ENCODE results near the gene ITPK1. TPM values are rescaled to one million over a fixed set of nuclear protein-coding genes. Genes with fewer than 3 reads are reported as not detected.

ITPK1 gene
- total RNA-seq, 1 experiment from 2014 or later = 133 TPM

DNA sequence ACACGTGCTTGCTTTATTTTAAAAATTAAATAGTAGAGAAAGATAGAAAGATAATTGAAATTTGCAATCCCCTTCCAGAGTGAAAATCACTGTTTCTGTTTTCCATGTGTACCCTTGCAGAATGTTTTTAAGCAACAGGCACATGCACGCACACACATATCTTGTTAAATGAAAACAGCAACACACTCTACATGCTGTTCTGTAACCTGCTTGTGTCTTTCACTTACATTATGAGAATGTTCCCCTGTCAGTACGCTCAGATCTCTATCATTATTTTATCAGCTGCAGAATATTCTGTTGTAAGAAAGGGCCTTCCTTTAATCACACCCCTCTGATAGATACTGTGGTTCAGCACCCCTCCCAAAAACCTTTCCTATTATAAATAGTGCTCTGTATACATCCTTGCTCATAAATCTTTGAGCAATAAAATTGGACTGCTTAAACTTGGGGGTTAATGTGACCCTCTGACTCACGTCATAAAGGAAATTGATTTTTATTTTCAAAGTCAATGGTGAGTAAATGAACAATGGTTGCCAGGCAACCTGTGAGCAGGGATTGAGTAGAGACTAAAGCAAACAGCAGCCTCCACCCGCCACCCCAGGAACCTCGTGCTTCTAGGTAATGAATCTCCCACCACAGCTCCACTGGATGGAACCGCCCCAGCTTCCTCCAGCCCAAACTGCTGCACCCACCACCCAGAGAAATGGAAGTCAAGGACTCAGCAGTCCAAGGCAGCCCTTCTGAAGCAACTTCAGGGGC, 224.7 kb downstream of the ITPK1 start:
- H3K4me1 Mint-ChIP-seq (ENCODE audit: insufficient read depth, unreplicated experiment) = no peaks in the 10 kb centered on the region
- ChIA-PET POLR2A (no interaction called here), CTCF (interaction anchor here (0.7 kb wide), 2 partner anchors 214 to 250 kb away, joined by 3 read pairs; no protein-coding TSS in a partner anchor)
- intact Hi-C loops (cut with micrococcal nuclease) = no loop called here
- peaks cover 38% of the 10 kb centered on the region for H3K27me3 Mint-ChIP-seq (ENCODE audit: insufficient read depth, unreplicated experiment)
- DNase-seq (ENCODE audit: unreplicated experiment) = no peak
- no peak overlapping the region for H3K27ac Mint-ChIP-seq (ENCODE audit: low read depth, unreplicated experiment)
- H3K9me3 Mint-ChIP-seq (ENCODE audit: unreplicated experiment) = no peaks in the 10 kb centered on the region
- TF ChIP-seq, protein P1, sequence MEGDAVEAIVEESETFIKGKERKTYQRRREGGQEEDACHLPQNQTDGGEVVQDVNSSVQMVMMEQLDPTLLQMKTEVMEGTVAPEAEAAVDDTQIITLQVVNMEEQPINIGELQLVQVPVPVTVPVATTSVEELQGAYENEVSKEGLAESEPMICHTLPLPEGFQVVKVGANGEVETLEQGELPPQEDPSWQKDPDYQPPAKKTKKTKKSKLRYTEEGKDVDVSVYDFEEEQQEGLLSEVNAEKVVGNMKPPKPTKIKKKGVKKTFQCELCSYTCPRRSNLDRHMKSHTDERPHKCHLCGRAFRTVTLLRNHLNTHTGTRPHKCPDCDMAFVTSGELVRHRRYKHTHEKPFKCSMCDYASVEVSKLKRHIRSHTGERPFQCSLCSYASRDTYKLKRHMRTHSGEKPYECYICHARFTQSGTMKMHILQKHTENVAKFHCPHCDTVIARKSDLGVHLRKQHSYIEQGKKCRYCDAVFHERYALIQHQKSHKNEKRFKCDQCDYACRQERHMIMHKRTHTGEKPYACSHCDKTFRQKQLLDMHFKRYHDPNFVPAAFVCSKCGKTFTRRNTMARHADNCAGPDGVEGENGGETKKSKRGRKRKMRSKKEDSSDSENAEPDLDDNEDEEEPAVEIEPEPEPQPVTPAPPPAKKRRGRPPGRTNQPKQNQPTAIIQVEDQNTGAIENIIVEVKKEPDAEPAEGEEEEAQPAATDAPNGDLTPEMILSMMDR (IDR thresholded peaks at IDR 0.05; ENCODE audit: unreplicated experiment) = no peak
- BruUV-seq (replicated peaks) = no TSS peak
- no peaks in the 10 kb centered on the region for H3K36me3 Mint-ChIP-seq (ENCODE audit: insufficient read depth, unreplicated experiment)
- H3K4me3 Mint-ChIP-seq (ENCODE audit: unreplicated experiment) = no peak overlapping the region

DNA sequence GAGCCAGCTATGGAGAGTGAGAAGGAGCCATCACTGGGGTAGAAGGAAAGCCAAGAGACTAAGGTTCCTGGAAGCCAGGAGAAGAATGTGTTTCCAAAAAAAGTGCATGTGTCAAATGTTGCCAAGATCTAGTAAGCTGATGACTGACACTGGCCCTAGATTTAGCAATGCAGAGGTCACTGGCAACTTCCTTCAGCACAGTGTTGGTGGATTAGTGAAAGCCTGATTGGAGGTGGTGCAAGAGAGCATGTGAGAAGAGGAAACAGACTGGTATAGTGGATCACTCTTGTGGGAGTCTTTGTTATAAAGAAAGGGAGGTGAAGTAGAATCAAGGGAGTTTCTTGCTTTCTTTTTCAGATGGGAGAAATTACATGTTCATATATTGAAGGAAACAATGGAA, 226.8 kb downstream of the ITPK1 start:
- H3K27me3 Mint-ChIP-seq (ENCODE audit: insufficient read depth, unreplicated experiment) = peaks cover 59% of the 10 kb centered on the region
- TF ChIP-seq, protein P1 (IDR thresholded peaks at IDR 0.05; ENCODE audit: unreplicated experiment) = no peak
- ChIA-PET CTCF (interaction anchor here (1.4 kb wide), 1 partner anchor 8 kb away, joined by 6 read pairs; no protein-coding TSS in a partner anchor), POLR2A (no interaction called here)
- H3K4me3 Mint-ChIP-seq (ENCODE audit: unreplicated experiment) = no peak overlapping the region
- H3K9me3 Mint-ChIP-seq (ENCODE audit: unreplicated experiment) = no peaks in the 10 kb centered on the region
- no peak overlapping the region for H3K27ac Mint-ChIP-seq (ENCODE audit: low read depth, unreplicated experiment)
- intact Hi-C loops (cut with micrococcal nuclease) = no loop called here
- no peak for DNase-seq (ENCODE audit: unreplicated experiment)
- no peaks in the 10 kb centered on the region for H3K36me3 Mint-ChIP-seq (ENCODE audit: insufficient read depth, unreplicated experiment)
- H3K4me1 Mint-ChIP-seq (ENCODE audit: insufficient read depth, unreplicated experiment) = no peaks in the 10 kb centered on the region
- no TSS peak for BruUV-seq (replicated peaks)

DNA sequence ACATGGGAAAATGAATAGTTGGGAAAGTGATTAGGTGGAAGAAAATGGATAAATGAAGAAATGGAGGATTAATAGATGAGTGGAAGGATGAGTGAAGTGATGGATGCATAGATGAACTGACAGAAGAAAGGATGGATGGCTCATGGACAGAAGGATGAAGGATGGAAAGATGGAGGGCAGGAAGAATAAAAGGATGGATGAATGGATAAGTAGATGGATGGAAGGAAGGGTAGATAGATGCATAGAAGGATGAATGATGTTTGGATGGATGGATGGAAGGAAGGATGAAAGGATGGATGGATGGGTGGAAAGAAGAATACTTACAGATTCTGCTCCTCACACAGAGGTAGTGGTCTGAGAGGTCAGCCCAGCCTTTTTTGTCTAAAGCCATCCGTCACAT, 228.6 kb downstream of the ITPK1 start:
- BruUV-seq (replicated peaks) = no TSS peak

More for the DNA sequence above, 228.6 kb downstream of the ITPK1 start:
- intact Hi-C loops (cut with micrococcal nuclease) = no loop called here
- no peak overlapping the region for H3K4me3 Mint-ChIP-seq (ENCODE audit: unreplicated experiment)
- ChIA-PET CTCF (interaction anchor here (0.8 to 1.3 kb wide), 5 partner anchors 22 to 273 kb away, joined by 3 to 4 read pairs (median 4); no protein-coding TSS in a partner anchor), POLR2A (no interaction called here)
- TF ChIP-seq, protein P1 (IDR thresholded peaks at IDR 0.05; ENCODE audit: unreplicated experiment) = no peak
- no peaks in the 10 kb centered on the region for H3K9me3 Mint-ChIP-seq (ENCODE audit: unreplicated experiment)
- H3K27me3 Mint-ChIP-seq (ENCODE audit: insufficient read depth, unreplicated experiment) = peaks cover 60% of the 10 kb centered on the region
- no peaks in the 10 kb centered on the region for H3K36me3 Mint-ChIP-seq (ENCODE audit: insufficient read depth, unreplicated experiment)
- DNase-seq (ENCODE audit: unreplicated experiment) = no peak
- H3K27ac Mint-ChIP-seq (ENCODE audit: low read depth, unreplicated experiment) = no peak overlapping the region
- H3K4me1 Mint-ChIP-seq (ENCODE audit: insufficient read depth, unreplicated experiment) = no peaks in the 10 kb centered on the region

Other genes starting within 250 kb of the ITPK1 start
- 0.35 TPM in 1 of 2 replicates, not detected in the other for gene CHGA, start 192.8 kb downstream of the ITPK1 start, total RNA-seq (2022)
- 17.5 and 22.1 TPM in 2 replicates for gene MOAP1, start 69.0 kb upstream of the ITPK1 start, total RNA-seq (2022)
- gene LYSET, start 69.4 kb upstream of the ITPK1 start, total RNA-seq (2022) = 14.3 and 15.4 TPM in 2 replicates
- 9.9 and 12.3 TPM in 2 replicates for gene GON7, start 91.1 kb upstream of the ITPK1 start, total RNA-seq (2022)
- gene UBR7, start 91.3 kb upstream of the ITPK1 start, total RNA-seq (2022) = 12.7 and 13.0 TPM in 2 replicates
- gene BTBD7, start 217.1 kb upstream of the ITPK1 start, total RNA-seq (2022) = 32.5 and 45.4 TPM in 2 replicates
- gene COX8C, start 231.3 kb upstream of the ITPK1 start, total RNA-seq (2022) = not detected in 2 replicates

Data from MCF 10A (cell line).